CD4-positive, CD25-positive, alpha-beta regulatory T cell (primary cell): ENCODE measurements around the gene TNPO3. TPM values are rescaled to one million over a fixed set of nuclear protein-coding genes. Genes with fewer than 3 reads are reported as not detected.

Experiments used
- ATAC-seq, 2 donors: fragments of 150-1000 bp; cut with Tn5 transposase; one replicate each; pipeline ENCODE4 v1.10.0; 2021; ENCODE audit warnings: low read depth in 2 of 2, moderate number of reproducible peaks in 2 of 2, moderate library complexity in 1 of 2
- DNase-seq, 3 donors: peaks; one replicate each; pipeline versions ENCODE4 v3.0.0 to v3.0.0-alpha.2; 2012 to 2022; ENCODE audit warnings: mixed read lengths in 1 of 3
- H3K27ac ChIP-seq: one replicate; pipeline ENCODE4 v1.7.0; 2013; ENCODE audit warnings: mild to moderate bottlenecking, low read length; ENCODE audit not compliant: insufficient read depth, poor library complexity, severe bottlenecking
- H3K27me3 ChIP-seq: one replicate; pipeline ENCODE4 v1.7.0; 2013; ENCODE audit warnings: low read length; ENCODE audit not compliant: control insufficient read depth, insufficient read depth
- H3K36me3 ChIP-seq: one replicate; pipeline ENCODE4 v1.7.0; 2013; ENCODE audit warnings: mild to moderate bottlenecking, low read length, moderate library complexity; ENCODE audit not compliant: control insufficient read depth, insufficient read depth
- H3K4me1 ChIP-seq: 2 replicates; pipeline ENCODE4 v1.7.0; 2013; ENCODE audit warnings: mild to moderate bottlenecking, low read length; ENCODE audit not compliant: insufficient read depth, control insufficient read depth, poor library complexity, severe bottlenecking
- H3K4me3 ChIP-seq: one replicate; pipeline ENCODE4 v1.7.0; 2013; ENCODE audit warnings: low read depth, mild to moderate bottlenecking, low read length, moderate library complexity
- H3K9me3 ChIP-seq, 2 experiments: 1 replicate in 1 of 2; 2 replicates in 1 of 2; pipeline ENCODE4 v1.7.0; 2013; ENCODE audit warnings: low read length in 2 of 2, mild to moderate bottlenecking in 1 of 2, moderate library complexity in 1 of 2; ENCODE audit not compliant: control insufficient read depth in 2 of 2
- H3K27ac Mint-ChIP-seq, 3 donors: one replicate each; pipeline ENCODE4 v1.8.0; 2020 to 2022; ENCODE audit warnings: mild to moderate bottlenecking in 3 of 3, mixed read lengths in 3 of 3, moderate library complexity in 2 of 3
- H3K27me3 Mint-ChIP-seq: one replicate; pipeline ENCODE4 v1.8.0; 2022; ENCODE audit warnings: mild to moderate bottlenecking, mixed read lengths
- H3K36me3 Mint-ChIP-seq: one replicate; pipeline ENCODE4 v1.8.0; 2020; ENCODE audit warnings: mixed read lengths
- H3K4me1 Mint-ChIP-seq, 4 donors: one replicate each; pipeline ENCODE4 v1.8.0; 2020 to 2022; ENCODE audit warnings: mixed read lengths in 4 of 4, mild to moderate bottlenecking in 1 of 4
- H3K4me3 Mint-ChIP-seq, 4 donors: one replicate each; pipeline ENCODE4 v1.8.0; 2020 to 2022; ENCODE audit warnings: mild to moderate bottlenecking in 4 of 4, mixed read lengths in 4 of 4, moderate library complexity in 3 of 4
- H3K9me3 Mint-ChIP-seq, 7 donors: one replicate each; pipeline ENCODE4 v1.8.0; 2020 to 2022; ENCODE audit warnings: mixed read lengths in 7 of 7, mild to moderate bottlenecking in 3 of 7, moderate library complexity in 2 of 7
- polyA plus RNA-seq, 4 donors: library from polyadenylated mRNA; unstranded; fragments of 300-500 nt; fragmentation: Illumina TruSeq; gene quantifications; one replicate each; pipeline ENCODE4 v1.2.3, GENCODE V29; 2021
- total RNA-seq: library from RNA; stranded (reverse); gene quantifications from one replicate; pipeline ENCODE4 v1.2.3, GENCODE V29; 2022

The TNPO3 gene
- total and polyA plus RNA-seq, 5 donors from 2014 or later: 31.6 to 48.8 (median 36.2) TPM

GRCh38 chr7:128982105-128982504 lies 72.8 kb downstream of the TNPO3 start:
- peaks cover 86% of the 10 kb centered on the region for H3K36me3 ChIP-seq

GRCh38 chr7:128974241-128974934 lies 80.5 kb downstream of the TNPO3 start:
- ATAC-seq (no peak), DNase-seq (no peak)
- H3K36me3 Mint-ChIP-seq: peaks cover 63% of the 10 kb centered on the region
- H3K27ac Mint-ChIP-seq: no peak overlapping the region
- no peaks in the 10 kb centered on the region for H3K9me3 ChIP-seq
- H3K4me3 Mint-ChIP-seq: no peak overlapping the region
- H3K36me3 ChIP-seq: peaks cover 86% of the 10 kb centered on the region
- H3K27me3 Mint-ChIP-seq: no peaks in the 10 kb centered on the region
- no peaks in the 10 kb centered on the region for H3K27me3 ChIP-seq
- no peaks in the 10 kb centered on the region for H3K4me1 ChIP-seq
- no peak overlapping the region for H3K27ac ChIP-seq
- H3K4me3 ChIP-seq: no peak overlapping the region
- no peaks in the 10 kb centered on the region for H3K9me3 Mint-ChIP-seq
- H3K4me1 Mint-ChIP-seq: no peaks in the 10 kb centered on the region

More at GRCh38 chr7:128982105-128982504, 72.8 kb downstream of the TNPO3 start:
- no peak for DNase-seq
- no peaks in the 10 kb centered on the region for H3K9me3 ChIP-seq
- Mint-ChIP-seq H3K27ac (no peak overlapping the region), H3K4me1 (peaks cover 0 to 6% (median 0%) of the 10 kb centered on the region in 4 donors), H3K4me3 (no peak overlapping the region), H3K36me3 (peaks cover 57% of the 10 kb centered on the region), H3K27me3 (no peaks in the 10 kb centered on the region), H3K9me3 (no peaks in the 10 kb centered on the region)
- H3K27me3 ChIP-seq: no peaks in the 10 kb centered on the region
- no peaks in the 10 kb centered on the region for H3K4me1 ChIP-seq
- no peak overlapping the region for H3K27ac ChIP-seq
- H3K4me3 ChIP-seq: no peak overlapping the region
- ATAC-seq: no peak

GRCh38 chr7:128968624-128969023 lies 86.3 kb downstream of the TNPO3 start:
- ATAC-seq (no peak), DNase-seq (no peak)
- Histone ChIP-seq H3K27me3 (no peaks in the 10 kb centered on the region), H3K36me3 (peaks cover 82% of the 10 kb centered on the region), H3K27ac (no peak overlapping the region), H3K9me3 (no peaks in the 10 kb centered on the region), H3K4me1 (no peaks in the 10 kb centered on the region), H3K4me3 (no peak overlapping the region)
- Mint-ChIP-seq H3K27ac (no peak overlapping the region), H3K27me3 (peaks cover 4% of the 10 kb centered on the region), H3K9me3 (peaks cover 0 to 2% (median 0%) of the 10 kb centered on the region in 7 donors), H3K36me3 (peaks cover 53% of the 10 kb centered on the region), H3K4me3 (no peak overlapping the region), H3K4me1 (peaks cover 4 to 8% (median 4%) of the 10 kb centered on the region in 4 donors)

GRCh38 chr7:128963327-128963757 lies 91.6 kb downstream of the TNPO3 start:
- no peaks in the 10 kb centered on the region for H3K27me3 ChIP-seq
- Mint-ChIP-seq H3K4me3 (no peak overlapping the region), H3K27ac (no peak overlapping the region), H3K36me3 (peaks cover 47% of the 10 kb centered on the region), H3K9me3 (peaks cover 0 to 2% (median 0%) of the 10 kb centered on the region in 7 donors), H3K4me1 (peaks cover 9 to 19% (median 14%) of the 10 kb centered on the region in 4 donors), H3K27me3 (peaks cover 4% of the 10 kb centered on the region)
- H3K9me3 ChIP-seq: no peaks in the 10 kb centered on the region
- no peak overlapping the region for H3K4me3 ChIP-seq
- H3K4me1 ChIP-seq: no peaks in the 10 kb centered on the region
- H3K27ac ChIP-seq: peak overlapping the region; percentile 41
- DNase-seq (peak in 1 of 3 donors; percentile 58), ATAC-seq (peak; percentile 76 to 81)
- peaks cover 66% of the 10 kb centered on the region for H3K36me3 ChIP-seq

GRCh38 chr7:128962899-128963298 lies 92.0 kb downstream of the TNPO3 start:
- ATAC-seq: no peak

GRCh38 chr7:128961030-128961659 lies 93.8 kb downstream of the TNPO3 start:
- no peak overlapping the region for H3K4me3 ChIP-seq
- peak overlapping the region in 1 of 3 donors; percentile 21 for H3K27ac Mint-ChIP-seq
- H3K27ac ChIP-seq: no peak overlapping the region
- peaks cover 64% of the 10 kb centered on the region for H3K36me3 ChIP-seq
- ATAC-seq: no peak
- DNase-seq: no peak
- peaks cover 44% of the 10 kb centered on the region for H3K36me3 Mint-ChIP-seq
- peaks cover 9 to 19% (median 14%) of the 10 kb centered on the region in 4 donors for H3K4me1 Mint-ChIP-seq
- H3K27me3 Mint-ChIP-seq: peaks cover 4% of the 10 kb centered on the region
- H3K4me1 ChIP-seq: no peaks in the 10 kb centered on the region
- H3K9me3 ChIP-seq: no peaks in the 10 kb centered on the region
- H3K4me3 Mint-ChIP-seq: no peak overlapping the region
- H3K27me3 ChIP-seq: no peaks in the 10 kb centered on the region
- H3K9me3 Mint-ChIP-seq: peaks cover 0 to 1% (median 0%) of the 10 kb centered on the region in 7 donors

More at GRCh38 chr7:128962899-128963298, 92.0 kb downstream of the TNPO3 start:
- Mint-ChIP-seq H3K4me1 (peaks cover 9 to 19% (median 14%) of the 10 kb centered on the region in 4 donors), H3K4me3 (no peak overlapping the region), H3K9me3 (peaks cover 0 to 2% (median 0%) of the 10 kb centered on the region in 7 donors), H3K27ac (peak overlapping the region in 1 of 3 donors; percentile 28), H3K27me3 (peaks cover 4% of the 10 kb centered on the region), H3K36me3 (peaks cover 48% of the 10 kb centered on the region)
- no peak for DNase-seq
- H3K4me1 ChIP-seq: no peaks in the 10 kb centered on the region
- no peak overlapping the region for H3K4me3 ChIP-seq
- no peaks in the 10 kb centered on the region for H3K9me3 ChIP-seq
- no peak overlapping the region for H3K27ac ChIP-seq
- peaks cover 63% of the 10 kb centered on the region for H3K36me3 ChIP-seq
- H3K27me3 ChIP-seq: no peaks in the 10 kb centered on the region

- H3K4me3 ChIP-seq: no peak overlapping the region
- H3K36me3 ChIP-seq: peaks cover 65% of the 10 kb centered on the region
- H3K27me3 ChIP-seq: no peaks in the 10 kb centered on the region
- Mint-ChIP-seq H3K27ac (no peak overlapping the region), H3K27me3 (no peaks in the 10 kb centered on the region), H3K9me3 (no peaks in the 10 kb centered on the region), H3K36me3 (peaks cover 37% of the 10 kb centered on the region), H3K4me1 (peaks cover 9 to 17% (median 13%) of the 10 kb centered on the region in 4 donors), H3K4me3 (no peak overlapping the region)
- no peak overlapping the region for H3K27ac ChIP-seq
- DNase-seq: no peak
- no peak for ATAC-seq
- no peaks in the 10 kb centered on the region for H3K4me1 ChIP-seq
- H3K9me3 ChIP-seq: no peaks in the 10 kb centered on the region
These were observed 95.6 kb downstream of the TNPO3 start for GRCh38 chr7:128959296-128959695.
